Nephron progenitor cell (in vitro differentiated cells): ENCODE data around the gene TMEM165.
A peak's percentile ranks its signal among the peaks of the same experiment; 100 is the strongest.
"Not testable (repeated sequence)": the region's sequence is repeated elsewhere in the genome, so short reads cannot be mapped to it uniquely, and the experiment has no call there.

Experiments used
- DNase-seq: peaks from one replicate; pipeline ENCODE4 v3.0.0; 2021
- H3K27ac Mint-ChIP-seq: 2 replicates; pipeline ENCODE4 v1.8.0; 2021; ENCODE audit warnings: mild to moderate bottlenecking, moderate library complexity, mixed read lengths
- H3K27me3 Mint-ChIP-seq: 2 replicates; pipeline ENCODE4 v1.8.0; 2021; ENCODE audit warnings: mild to moderate bottlenecking, low read depth, mixed read lengths; ENCODE audit not compliant: poor library complexity
- H3K36me3 Mint-ChIP-seq: 2 replicates; pipeline ENCODE4 v1.8.0; 2021; ENCODE audit warnings: low read depth, mixed read lengths
- H3K4me1 Mint-ChIP-seq: 2 replicates; pipeline ENCODE4 v1.8.0; 2021; ENCODE audit warnings: mixed read lengths
- H3K4me3 Mint-ChIP-seq: 2 replicates; pipeline ENCODE4 v1.8.0; 2021; ENCODE audit warnings: mild to moderate bottlenecking, moderate library complexity, mixed read lengths
- H3K9me3 Mint-ChIP-seq: 2 replicates; pipeline ENCODE4 v1.8.0; 2021; ENCODE audit warnings: mild to moderate bottlenecking, moderate library complexity, mixed read lengths
- CTCF ChIP-seq: fragments of 200-600 bp; sonication (generic); IDR thresholded peaks from 2 replicates; pipeline ENCODE4 v1.5.0; 2021; ENCODE audit warnings: antibody characterized with exemption

Gene TMEM165

GRCh38 chr4:55351824-55352223 lies 43.9 kb upstream of the TMEM165 start:
- H3K4me3 Mint-ChIP-seq, result no peak overlapping the region
- no peak for DNase-seq
- H3K9me3 Mint-ChIP-seq, result peaks cover 23% of the 10 kb centered on the region
- peaks cover 25% of the 10 kb centered on the region for H3K4me1 Mint-ChIP-seq
- peaks cover 6% of the 10 kb centered on the region for H3K27me3 Mint-ChIP-seq
- peaks cover 35% of the 10 kb centered on the region for H3K36me3 Mint-ChIP-seq
- TF ChIP-seq CTCF, result no peak
- no peak overlapping the region for H3K27ac Mint-ChIP-seq

- Mint-ChIP-seq H3K27me3 (peaks cover 6% of the 10 kb centered on the region), H3K4me1 (peaks cover 22% of the 10 kb centered on the region), H3K4me3 (no peak overlapping the region), H3K9me3 (peaks cover 25% of the 10 kb centered on the region), H3K36me3 (peaks cover 35% of the 10 kb centered on the region), H3K27ac (no peak overlapping the region)
- DNase-seq, result no peak
- no peak for TF ChIP-seq CTCF
Measured at GRCh38 chr4:55352726-55353125, 43.0 kb upstream of the TMEM165 start.

- not testable (repeated sequence) for H3K27me3 Mint-ChIP-seq, H3K27ac Mint-ChIP-seq, H3K4me3 Mint-ChIP-seq, DNase-seq
- Mint-ChIP-seq H3K36me3 (peaks cover 35% of the 10 kb centered on the region), H3K9me3 (peaks cover 25% of the 10 kb centered on the region), H3K4me1 (peaks cover 17% of the 10 kb centered on the region)
Measured at GRCh38 chr4:55353228-55353747, 42.5 kb upstream of the TMEM165 start.

- Mint-ChIP-seq H3K36me3 (peaks cover 41% of the 10 kb centered on the region), H3K27me3 (peaks cover 3% of the 10 kb centered on the region), H3K9me3 (peaks cover 25% of the 10 kb centered on the region), H3K4me1 (peaks cover 14% of the 10 kb centered on the region), H3K27ac (peak overlapping the region; percentile 21), H3K4me3 (no peak overlapping the region)
- no peak for TF ChIP-seq CTCF
- no peak for DNase-seq
Measured at GRCh38 chr4:55354648-55355047, 41.1 kb upstream of the TMEM165 start.

- Mint-ChIP-seq H3K4me3 (no peak overlapping the region), H3K27me3 (peaks cover 3% of the 10 kb centered on the region), H3K4me1 (peaks cover 14% of the 10 kb centered on the region), H3K9me3 (peaks cover 25% of the 10 kb centered on the region), H3K27ac (no peak overlapping the region), H3K36me3 (peaks cover 44% of the 10 kb centered on the region)
- no peak for DNase-seq
- no peak for TF ChIP-seq CTCF
Measured at GRCh38 chr4:55355555-55355954, 40.2 kb upstream of the TMEM165 start.

- peak overlapping the region; percentile 94 for H3K27ac Mint-ChIP-seq
- peaks cover 46% of the 10 kb centered on the region for H3K36me3 Mint-ChIP-seq
- no peak for TF ChIP-seq CTCF
- no peak for DNase-seq
- peaks cover 20% of the 10 kb centered on the region for H3K9me3 Mint-ChIP-seq
- no peak overlapping the region for H3K4me3 Mint-ChIP-seq
- H3K4me1 Mint-ChIP-seq, result peaks cover 19% of the 10 kb centered on the region
- H3K27me3 Mint-ChIP-seq, result peaks cover 3% of the 10 kb centered on the region
Measured at GRCh38 chr4:55356991-55357461, 38.7 kb upstream of the TMEM165 start.
